Dermis blood vessel endothelial cell (primary cell): ENCODE measurements around the gene DNLZ. TPM values are rescaled to one million over a fixed set of nuclear protein-coding genes. Genes with fewer than 3 reads are reported as not detected.

ENCODE experiments used
- DNase-seq: peaks from one replicate; pipeline ENCODE4 v3.0.0; 2010
- total RNA-seq: library from RNA; depleted of rRNA; stranded (reverse); fragments of >200 nt; gene quantifications from 2 replicates; pipeline ENCODE4 v1.2.3, GENCODE V29; 2014

Gene DNLZ
- total RNA-seq, 1 donor from 2014 or later: 34.5 TPM

DNA sequence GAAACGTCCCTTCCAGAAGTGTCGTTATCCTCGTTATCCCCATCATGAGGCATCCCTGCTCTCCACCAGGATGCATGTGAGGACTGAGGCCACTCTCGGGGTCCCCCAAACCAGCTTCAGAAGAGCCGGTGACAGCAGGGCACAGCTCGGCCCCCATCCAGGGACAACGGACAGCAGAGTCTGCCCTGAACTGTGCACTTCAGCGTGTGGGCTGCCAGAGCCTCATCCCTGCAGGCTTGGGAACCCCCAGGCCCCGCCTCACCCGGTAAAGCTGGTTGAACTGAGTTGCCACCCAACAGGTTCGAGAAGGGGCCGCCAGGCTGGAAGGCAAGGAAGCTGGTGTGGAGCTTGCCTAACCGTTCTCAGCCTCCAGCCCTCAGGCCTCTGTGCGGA is 10.6 kb upstream of the DNLZ start:
- DNase-seq: no peak

DNA sequence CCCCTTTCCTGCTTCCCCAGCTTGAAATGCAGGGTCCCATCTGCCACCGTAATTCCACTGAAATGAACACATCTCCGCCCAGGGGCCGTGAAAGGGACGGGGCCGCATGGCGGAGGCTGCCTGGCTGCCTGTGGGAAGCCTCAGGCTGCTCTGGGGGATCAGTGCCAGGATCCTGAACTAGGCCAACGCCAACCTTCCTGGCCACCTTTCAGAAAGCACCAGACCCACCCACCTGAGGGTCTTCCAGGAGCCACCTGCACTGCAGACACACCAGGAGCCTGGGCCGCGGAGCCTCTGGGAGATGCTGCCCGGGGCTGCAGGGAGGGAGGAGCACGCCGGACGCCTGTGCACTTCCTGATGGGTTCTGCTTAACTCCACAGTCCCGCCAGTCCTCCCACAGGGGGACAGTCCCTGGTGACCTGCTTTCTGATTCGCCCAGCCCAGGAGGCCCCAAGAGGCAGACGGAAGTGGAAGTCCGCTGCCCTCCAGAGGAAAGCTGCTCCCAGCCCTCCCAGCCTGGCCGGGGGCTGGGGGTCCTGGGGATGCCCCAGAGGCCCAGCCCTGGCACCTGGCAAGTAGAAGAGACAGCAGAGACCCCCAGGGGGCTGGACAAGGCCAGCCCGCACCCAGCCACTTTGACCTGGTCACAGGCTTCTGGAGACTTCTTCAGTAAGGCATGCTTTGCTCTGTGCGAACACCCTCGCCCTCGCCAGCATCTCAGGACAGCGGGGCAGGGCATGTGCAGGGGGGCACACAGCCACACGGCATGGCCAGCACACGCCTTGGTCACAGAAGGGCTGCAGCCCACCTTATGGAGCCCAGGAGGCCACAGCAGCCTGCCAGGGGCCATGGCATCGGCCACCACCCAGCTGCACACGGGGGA is 10.0 kb upstream of the DNLZ start, which contains the start of gene CARD9:
Gene CARD9, minus strand, starts transcription at position 370 of the 883 bp plus-strand sequence. CDS start 1,591 bp downstream, outside the sequence.
- DNase-seq: no peak

DNA sequence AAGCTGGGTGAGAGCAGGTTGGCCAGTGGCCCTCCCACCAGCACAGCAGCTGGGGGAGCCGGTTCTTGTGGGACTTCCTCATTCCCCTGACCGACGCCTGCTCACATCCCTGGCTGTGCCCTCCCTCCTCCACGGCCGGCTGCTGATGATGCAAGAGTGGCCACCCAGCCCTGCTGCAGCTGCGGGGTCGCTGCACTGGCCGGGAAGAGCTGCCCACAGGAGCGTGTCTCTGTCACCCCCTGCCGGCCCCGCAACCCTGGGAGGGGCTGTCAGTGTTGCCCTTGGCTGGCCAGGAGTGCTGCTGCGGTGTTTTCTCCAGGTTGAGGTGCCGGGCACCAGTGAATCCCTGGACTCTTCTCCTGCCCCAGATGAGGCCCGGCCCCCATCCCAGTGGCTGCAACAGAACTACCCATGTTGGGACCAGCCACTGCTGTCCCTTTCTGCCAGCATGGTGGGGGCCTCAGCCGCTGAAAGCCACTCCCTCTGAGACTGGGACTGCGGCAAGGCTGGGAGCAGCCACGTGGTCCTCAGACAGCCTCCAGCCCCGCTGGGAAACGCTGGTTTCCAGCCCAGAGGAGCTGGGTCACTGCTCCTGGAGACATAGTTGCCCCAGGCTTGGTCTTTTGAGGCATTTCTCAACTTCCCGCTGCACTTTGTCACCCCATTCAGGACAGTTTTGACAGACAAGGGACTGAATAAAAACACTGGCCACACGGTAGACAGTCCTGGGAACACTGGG is 9.2 kb upstream of the DNLZ start:
- DNase-seq: peak; percentile 35

DNA sequence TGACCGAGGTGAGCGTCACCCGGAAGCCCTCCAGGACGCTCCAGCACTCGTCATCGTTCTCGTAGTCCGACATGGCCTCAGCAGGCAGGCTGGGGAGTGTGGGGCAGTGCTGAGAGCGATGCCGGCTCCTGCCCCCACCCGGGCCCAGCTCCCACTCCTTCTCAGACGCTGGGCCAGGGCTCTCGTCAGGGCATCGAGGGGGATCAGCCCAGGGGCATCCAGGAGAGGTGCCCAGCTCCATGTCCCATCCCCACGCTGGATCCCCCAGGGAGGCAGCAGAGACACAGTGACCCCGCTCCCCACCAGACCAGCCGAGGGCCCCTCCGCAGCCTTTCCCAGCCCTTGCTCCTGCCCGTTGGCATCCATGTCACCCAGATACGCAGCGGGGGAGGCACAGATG is 8.5 kb upstream of the DNLZ start:
- DNase-seq: no peak

DNA sequence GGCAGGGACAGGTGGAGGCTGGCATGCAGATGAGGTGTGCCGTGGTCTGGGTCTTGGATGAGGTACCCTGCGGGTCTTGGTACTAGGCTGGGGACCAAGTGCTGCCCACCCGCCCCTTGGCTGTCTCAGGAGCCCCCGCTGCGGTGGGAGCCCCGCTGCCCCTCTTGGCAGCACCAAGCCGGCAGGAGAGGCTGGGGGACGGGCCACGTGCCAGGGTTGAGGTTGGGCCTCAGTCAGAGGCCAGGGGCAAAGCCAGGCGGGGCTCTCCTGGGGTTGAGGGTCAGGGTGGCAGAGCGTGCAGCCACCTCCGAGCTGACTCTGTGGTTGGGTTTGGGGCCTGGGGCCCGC is 8.0 kb upstream of the DNLZ start:
- no peak for DNase-seq

DNA sequence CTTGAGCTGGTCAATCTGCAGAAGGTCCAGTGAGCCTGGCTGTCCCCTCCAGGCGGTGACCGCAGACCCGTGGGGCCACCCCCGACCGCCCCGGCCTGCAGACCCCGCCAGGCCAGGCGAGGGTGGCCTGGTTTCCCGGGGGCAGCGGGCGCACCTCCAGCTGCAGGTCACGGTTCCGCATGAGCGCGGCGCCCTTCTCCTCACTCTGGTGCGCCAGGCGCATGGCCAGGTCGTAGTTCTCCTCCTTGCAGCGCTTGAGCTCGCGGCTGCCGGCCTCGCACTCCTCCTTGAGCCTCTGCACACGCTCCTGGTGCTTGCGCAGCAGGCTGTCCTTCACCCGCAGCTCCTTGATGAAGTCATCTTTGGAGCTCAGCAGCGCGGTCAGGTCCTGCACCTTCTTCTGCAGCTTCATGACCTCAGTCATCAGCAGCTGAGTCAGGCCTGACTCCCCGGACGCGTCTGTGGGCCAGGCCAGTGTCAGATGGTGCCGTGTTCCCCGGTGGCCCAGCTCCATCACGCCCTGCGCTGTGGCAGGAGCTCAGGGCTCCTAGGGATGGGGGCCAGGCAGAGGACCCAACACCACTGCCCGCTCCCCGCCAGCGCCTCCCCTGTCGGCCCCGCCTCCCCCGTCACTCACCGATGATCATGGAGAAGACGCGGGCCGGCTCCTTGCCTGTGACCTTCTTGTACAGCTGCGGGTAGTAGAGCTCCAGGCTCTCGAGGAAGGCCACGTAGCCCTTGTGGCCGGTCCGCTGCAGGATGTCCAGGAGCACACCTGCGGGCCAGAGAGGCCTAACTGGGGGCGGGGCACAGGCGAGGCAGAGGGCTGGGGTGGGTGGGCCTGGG is 7.4 kb upstream of the DNLZ start:
- DNase-seq: no peak

DNA sequence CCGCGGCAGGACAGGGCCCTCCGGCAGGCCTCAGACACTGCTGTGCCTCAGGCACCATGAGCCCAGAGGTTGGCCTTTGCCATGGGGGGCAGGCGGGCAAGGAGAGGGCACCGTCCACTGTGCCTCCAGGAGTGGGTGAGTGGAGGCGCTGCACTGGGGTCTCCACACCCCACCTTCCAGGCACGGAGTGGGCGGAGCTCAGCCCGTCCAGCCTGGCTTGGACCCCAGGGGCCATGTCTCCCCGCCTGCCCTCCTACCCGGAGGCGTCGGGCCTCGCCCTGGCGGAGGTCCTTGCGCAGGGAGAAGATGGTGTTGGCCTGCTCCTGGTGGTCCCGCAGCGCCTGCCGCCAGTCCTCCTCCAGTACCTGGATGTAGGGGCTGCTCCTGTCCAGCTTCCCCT is 6.5 kb upstream of the DNLZ start:
- no peak for DNase-seq

DNA sequence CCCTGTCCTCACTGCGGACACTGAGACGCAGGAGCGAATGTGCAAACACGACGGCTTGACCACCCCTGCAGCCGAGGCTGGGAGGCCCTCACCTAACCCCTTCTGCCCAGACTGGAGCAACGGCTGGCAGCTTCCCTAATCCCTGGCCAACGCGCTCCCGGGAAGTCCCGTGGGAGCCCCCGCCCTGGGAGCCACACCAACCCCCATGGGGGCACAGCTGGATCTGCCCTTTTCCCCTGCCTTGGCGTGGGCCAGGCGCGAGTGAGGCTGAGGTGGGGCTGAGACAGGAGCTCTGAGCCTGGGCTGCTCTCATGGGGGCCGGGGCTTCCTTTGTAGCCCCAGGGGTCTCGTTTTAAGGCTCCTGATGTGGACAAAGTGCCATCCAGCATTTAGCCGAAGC is 4.6 kb upstream of the DNLZ start:
- no peak for DNase-seq

DNA sequence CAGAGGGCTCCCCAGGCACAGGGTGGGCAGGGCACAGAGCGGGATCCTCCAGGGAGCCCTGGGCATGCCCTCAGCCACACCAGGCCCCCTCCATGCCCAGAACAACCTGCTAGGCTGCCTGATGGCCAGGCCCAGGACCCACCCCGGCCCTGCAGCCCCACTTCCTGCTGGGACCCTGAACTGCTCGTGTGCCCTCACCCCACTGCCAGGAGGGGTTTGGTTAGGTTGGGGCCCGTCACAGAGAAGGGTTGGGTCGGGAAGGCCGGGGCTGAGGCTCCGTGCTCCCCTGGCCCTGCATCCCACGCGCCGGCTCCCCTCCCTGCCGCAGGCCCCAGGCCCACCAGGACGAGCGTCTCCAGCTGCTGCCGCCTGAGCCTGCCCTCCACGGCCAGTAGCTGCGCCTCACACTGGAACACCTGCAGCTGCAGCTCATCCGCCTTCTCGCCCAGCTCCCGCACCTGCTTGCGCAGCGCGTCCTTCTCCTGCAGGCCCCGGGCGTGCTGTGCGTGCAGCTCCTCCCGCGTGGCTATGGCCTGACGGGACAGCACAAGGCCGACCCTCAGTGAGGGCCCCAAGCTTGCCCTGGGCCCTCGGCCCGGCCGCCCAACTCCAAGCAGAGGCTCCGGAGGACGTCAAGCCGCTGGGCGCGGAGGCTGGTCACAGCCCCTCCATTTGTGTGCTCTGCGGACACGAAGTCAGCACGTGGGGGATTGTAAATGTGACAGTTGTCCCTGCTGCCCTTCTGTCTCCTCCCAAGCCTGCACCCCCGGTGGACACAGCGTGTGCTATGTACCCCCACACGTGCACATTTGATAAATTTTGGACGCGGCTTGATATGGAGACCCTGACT is 4.0 kb upstream of the DNLZ start:
- no peak for DNase-seq

DNA sequence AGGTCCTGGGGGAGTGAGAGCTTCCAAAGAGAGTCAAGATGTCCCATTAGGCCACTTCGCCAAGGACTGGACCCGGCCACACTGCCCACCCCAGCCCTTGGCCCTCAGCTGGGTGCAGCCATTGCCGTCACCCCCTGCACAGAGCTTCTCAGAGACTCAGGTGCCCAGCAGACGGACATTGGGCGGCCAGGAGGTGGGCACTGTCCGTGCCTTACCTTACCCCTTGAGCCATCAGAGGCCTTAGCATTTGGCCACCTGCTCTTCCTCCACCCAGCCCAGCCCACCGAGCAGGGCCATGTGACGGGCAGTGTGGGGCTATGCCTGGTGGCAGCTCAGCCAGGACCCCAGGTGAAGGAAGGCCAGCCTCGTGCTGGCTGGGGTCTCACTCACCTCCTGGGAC is 3.3 kb upstream of the DNLZ start:
- DNase-seq: no peak

DNA sequence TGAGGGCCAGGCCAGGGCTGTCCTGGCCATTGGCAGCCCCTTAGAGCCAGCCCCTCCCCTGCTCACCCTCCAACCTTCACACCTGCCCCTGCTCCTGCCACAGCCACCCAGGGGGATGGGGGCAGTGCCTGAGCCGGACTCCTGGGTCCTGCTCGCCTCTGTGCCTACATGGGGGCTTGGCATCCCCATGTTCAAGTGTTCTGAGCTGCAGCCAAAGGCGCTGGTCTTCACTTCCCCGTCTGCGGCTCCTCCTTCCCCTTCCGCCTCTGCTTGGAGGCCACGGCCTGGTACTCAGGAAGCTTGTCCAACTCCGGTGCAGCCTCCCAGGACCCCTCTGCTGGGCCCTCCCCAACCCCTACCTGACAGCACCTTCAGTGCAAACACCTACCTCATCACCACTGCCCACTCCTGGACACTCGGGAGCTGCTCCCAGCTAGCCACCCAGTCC is 2.3 kb upstream of the DNLZ start:
- DNase-seq: no peak

DNA sequence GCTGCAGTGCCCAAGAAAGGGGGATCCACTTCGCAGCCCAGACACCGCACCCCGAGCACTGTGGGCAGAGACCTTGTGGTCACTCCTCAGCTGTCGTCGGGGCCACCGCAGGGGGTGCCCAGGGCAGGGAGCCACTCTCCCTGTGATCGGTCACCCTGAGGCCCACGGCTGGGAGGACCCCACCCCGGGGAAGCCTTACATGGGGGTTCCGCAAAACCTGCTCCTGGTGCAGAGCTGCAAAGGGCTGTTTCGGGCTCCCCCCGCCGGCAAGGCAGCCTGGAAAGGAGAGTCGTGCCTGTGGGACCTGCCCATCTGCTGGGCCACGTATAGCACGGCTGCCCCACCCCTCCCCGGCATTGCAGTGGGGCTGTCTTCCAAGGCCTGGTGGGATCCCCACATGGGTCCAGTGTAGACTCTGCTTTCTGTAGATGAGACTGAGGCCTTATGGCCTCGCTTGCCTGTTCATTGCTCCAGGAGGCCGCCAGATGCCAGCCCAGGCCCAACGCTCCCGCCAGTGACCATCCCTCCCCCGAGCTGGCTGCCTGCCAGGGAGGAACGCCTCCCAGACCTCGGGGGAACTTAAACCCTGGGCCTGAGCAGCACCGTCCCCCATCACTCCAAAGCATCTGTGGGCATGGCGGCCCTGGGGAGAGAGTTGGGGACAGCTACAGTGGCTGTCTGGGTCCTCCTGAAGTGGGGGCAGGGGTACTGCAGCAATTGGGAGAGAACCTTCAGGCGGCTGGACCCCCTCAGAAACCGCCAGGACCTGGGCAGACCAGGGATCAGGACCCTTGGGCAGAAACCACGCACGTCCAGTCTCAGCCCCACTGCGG is 1.6 kb upstream of the DNLZ start:
- DNase-seq: no peak

DNA sequence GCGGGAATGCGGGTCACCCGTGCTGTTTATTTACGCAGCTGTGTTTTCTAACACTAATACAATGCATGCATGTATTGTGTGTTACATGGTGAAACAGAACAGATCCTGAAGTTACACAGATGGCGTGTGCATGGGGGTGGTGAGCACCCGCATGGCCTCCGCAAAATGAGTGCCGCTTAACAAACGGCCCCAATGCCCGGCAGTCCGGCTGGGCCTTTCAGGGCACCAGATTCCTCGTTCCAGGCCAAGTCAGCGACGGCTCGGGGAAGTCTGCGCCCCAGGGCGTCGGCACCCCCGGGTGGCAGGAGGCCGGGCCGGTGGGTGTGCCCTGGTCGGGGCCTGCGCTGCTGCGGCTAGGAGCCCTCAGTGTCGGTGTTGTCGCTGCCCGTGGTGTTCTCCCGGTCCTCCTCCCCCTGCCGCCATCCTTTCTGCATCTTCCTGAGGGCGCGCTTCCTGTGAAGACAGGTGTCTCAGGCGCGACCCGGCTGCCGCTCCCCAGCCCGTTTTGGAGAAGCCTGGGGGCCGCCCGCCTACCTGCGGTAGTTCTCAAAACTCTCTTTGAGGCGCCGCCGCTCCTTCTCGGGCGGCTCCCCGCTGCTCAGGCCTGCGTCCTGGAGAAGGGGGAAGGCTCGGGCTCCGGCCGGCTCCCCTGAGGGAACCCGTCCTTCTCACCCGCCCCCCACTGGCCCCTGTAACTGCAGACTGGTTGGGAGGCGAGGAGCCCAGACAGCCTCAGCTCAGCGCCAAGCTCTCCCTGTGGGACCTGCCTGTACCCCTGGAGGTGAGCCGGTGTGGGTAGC is 605 bp upstream of the DNLZ start:
- no peak for DNase-seq

DNA sequence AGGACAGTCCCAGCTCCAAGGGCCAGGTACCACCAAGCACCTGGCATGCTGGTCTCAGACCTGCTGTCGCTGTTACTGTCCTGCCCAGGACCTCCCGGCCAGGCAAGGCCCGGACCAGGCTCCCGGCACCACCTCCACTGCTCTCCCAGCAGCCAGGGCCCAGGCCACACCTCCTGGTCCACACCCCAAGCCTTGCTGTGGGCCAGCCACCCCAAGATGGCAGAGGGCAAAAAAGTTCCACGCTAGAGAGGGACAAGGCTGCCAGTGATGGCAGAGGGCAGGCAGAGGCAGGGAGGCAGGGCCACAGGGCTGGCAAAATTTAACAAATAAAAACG is 1.1 kb downstream of the DNLZ start:
- DNase-seq: no peak

DNA sequence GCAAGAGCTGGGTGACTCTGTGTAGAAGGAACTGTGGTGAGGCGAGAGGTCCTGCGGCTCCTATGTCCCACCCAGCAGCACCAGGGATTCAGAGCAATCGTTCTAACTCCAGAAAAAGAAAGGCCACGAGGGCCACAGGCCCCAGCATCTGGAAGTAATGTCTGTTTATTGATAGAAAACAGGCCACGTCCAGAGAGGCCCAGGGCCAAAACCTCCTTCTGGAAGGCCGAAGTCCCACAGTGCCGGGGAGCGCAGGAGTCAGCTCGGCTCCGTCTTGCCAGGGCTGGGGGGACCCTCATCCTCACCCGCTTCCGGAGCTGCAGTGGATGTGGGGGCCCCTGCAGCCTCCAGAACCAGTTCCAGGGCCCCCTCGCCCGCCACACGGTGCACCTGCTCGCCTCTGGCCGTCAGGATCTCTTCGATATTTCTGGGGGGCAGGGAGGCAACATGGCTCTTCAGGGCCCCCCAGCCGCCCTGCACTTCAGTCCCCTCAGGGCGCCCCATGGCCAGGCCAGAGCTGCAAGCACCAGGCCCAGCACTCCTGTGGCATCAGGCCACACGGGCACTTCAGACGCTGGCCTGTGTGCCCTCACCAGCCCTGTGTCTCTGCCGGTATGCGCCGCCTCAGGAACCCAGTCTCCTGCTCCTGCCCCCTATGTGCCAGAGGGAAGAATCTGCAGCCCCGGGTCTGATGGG is 1.6 kb downstream of the DNLZ start:
- DNase-seq: no peak

DNA sequence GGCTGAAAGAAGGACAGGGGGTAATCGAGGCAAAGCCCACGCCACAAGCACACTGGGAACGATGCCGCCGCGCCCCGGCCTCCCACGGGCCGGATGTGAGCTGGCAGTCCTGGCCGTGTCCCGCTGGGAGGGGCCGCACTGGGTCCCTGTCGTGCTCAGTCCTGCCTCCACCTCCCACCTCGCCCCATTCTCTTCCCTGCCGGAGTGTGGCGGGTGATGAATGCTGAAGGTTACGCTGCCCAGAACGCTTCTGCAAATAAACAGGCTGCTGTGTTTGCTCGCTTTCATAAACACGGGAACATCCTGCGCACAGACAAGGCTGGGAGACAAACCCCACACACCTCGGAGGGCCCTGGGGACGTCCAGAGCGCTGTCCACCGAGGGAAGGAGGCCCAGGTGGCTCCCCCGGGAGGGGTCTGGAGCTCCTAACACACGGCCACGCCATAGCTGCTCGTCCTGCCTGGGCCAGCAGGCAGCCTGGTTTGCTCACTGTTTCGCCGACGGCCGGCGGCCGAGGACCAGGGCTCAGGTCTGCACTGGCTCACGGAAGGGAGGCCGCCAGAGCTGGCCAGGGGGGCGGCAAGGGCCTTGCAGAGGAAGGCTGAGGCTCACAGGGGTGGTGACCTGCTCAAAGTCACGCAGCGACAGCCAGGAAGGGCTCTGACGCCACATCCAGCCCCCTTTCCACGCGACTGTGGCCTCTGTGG is 2.3 kb downstream of the DNLZ start:
- no peak for DNase-seq

DNA sequence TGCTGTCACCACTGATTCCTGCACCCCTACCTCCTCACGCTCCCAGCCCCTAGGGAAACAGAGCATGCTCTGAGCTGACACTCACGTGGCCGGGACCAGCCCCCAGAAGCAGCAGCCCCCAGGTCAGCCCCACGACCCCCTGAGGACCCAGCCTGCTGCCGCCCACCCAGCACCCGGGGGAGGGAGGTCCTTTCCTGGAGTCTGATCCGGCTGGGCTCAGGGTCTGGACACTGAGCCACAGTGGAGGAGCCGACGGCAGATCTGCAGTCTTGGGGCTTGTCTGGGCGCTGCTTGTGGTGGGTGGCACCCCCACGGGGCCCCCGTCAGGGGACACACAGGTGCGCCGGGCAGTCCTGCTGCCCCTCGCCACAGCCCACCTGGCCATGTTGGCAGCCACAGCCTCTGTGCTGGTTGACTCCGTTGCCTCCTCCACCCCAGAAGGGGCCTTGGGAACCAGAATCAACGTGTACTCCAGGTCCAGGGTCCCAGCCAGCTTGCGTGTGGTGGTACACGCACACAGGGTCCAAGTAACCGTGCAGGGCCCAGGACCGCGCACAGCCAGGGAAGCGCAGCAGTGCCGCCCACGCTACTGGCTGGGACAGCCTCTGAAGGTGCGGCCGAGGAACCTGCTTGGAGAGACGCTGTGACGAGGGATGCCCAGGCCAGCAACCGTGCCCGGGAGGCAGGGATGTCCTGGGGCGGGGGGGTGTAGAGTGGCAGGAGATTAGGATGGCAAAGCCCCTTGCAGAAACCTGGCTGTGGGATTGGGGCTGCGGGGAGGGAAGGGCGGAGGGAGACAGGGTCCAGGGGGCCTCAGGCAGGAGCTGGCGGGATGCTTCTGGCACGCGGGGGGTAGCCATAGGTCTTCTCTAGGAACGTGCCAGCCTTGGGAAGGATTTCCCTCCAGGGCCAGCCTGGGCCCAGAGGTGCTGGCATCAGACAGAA is 3.5 kb downstream of the DNLZ start:
- no peak for DNase-seq

DNA sequence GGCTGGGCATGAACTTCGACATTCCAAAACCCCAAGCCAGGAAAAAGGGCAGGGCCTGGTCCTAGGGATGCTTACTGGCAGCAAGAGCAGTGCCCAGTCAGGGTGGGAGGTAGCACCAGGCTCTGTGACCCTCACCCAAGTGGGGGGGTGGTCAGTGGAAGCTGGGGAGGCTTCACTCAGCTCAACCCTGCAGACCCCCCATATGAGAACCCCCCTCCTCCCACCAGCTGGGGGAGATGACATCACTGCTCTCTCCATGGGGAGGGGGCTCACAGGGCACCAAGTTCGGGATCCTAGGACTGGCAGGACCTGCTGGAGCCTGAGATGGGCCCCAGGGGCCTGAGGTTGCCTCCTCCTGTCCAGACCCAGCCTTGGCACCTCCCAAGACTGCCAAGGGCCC is 4.7 kb downstream of the DNLZ start:
- no peak for DNase-seq
